Measurements from ENCODE around the gene LEPROT. TPM values are rescaled to one million over a fixed set of nuclear protein-coding genes. Genes with fewer than 3 reads are reported as not detected.
A peak's percentile ranks its signal among the peaks of the same experiment; 100 is the strongest.

The LEPROT gene
- polyA plus RNA-seq (2013, experiment 1 of 2) = 121 TPM
- 125 TPM for polyA plus RNA-seq (2013, experiment 2 of 2)

GRCh38 chr1:65420590-65421350 lies at the start of gene LEPROT, which contains the start of gene LEPR:
TSS of gene LEPROT (plus strand) at chr1:65420668. CDS start at chr1:65420725, 57 bp downstream.
TSS of gene LEPR (plus strand) at chr1:65420668. CDS start at chr1:65565566, 144,898 bp downstream.
- Histone ChIP-seq H3K4me2 (ENCODE audit: low read length, poor library complexity, severe bottlenecking) (peak within 1 kb of the TSS; percentile 55), H2AFZ (ENCODE audit: low read depth, low read length) (peak within 1 kb of the TSS; percentile 79), H3K4me3 (ENCODE audit: insufficient read depth in 1 of 2, low read depth in 1 of 2, low read length in 2 of 2) (peak within 1 kb of the TSS; percentile 74 to 92), H3K18ac (ENCODE audit: low read depth in 1 of 2, low read length in 2 of 2) (peak within 1 kb of the TSS; percentile 93 to 100), H3K9me3 (ENCODE audit: control insufficient read depth, low read length) (no peaks in the 10 kb centered on the region), H2BK120ac (ENCODE audit: low read depth, low read length) (peak within 1 kb of the TSS; percentile 95), H3K27me3 (ENCODE audit: control insufficient read depth in 1 of 2, insufficient read depth in 1 of 2, low read length in 2 of 2) (no peaks in the 10 kb centered on the region), H3K36me3 (ENCODE audit: control insufficient read depth in 1 of 2, insufficient read depth in 2 of 2, low read depth in 1 of 2, low read length in 2 of 2) (peaks cover 0 to 7% of the 10 kb centered on the region in 2 experiments), H3K79me1 (replicated peaks; ENCODE audit: low read length, poor library complexity, severe bottlenecking) (no peaks in the 10 kb centered on the region), H2AK5ac (ENCODE audit: low read length, severe bottlenecking) (peak within 1 kb of the TSS; percentile 95), H2BK12ac (ENCODE audit: low read length in 2 of 2) (peak within 1 kb of the TSS in 1 of 2 experiments; percentile 4), H2BK5ac (ENCODE audit: low read depth, low read length, poor library complexity, severe bottlenecking) (peak within 1 kb of the TSS; percentile 72), H4K91ac (ENCODE audit: low read length) (peak within 1 kb of the TSS; percentile 87), H3K9ac (ENCODE audit: low read length) (peak within 1 kb of the TSS; percentile 99), H3K27ac (ENCODE audit: low read length, poor library complexity, severe bottlenecking) (peak within 1 kb of the TSS; percentile 99), H3K14ac (ENCODE audit: low read length in 2 of 2) (peak within 1 kb of the TSS in 1 of 2 experiments; percentile 87), H3K4ac (ENCODE audit: low read depth in 1 of 2, low read length in 2 of 2) (peak within 1 kb of the TSS; percentile 95 to 96), H4K8ac (ENCODE audit: low read length) (peak within 1 kb of the TSS; percentile 98), H3K4me1 (ENCODE audit: control insufficient read depth, insufficient read depth, low read depth, low read length) (peaks cover 14% of the 10 kb centered on the region), H3K23ac (ENCODE audit: low read length in 2 of 2) (peak within 1 kb of the TSS in 1 of 2 experiments; percentile 80), H2BK15ac (ENCODE audit: low read depth, poor library complexity, severe bottlenecking) (peak within 1 kb of the TSS; percentile 54)
- DNase-seq = peak; percentile 72
- under 1% methylated on average over 45 of the region's 60 CpGs for WGBS

- Histone ChIP-seq H3K4me1 (ENCODE audit: control insufficient read depth, insufficient read depth, low read depth, low read length) (no peaks in the 10 kb centered on the region), H2AFZ (ENCODE audit: low read depth, low read length) (no peak overlapping the region), H3K14ac (ENCODE audit: low read length in 2 of 2) (no peak overlapping the region), H3K9me3 (ENCODE audit: control insufficient read depth, low read length) (no peaks in the 10 kb centered on the region), H2BK12ac (ENCODE audit: low read length in 2 of 2) (no peak overlapping the region), H4K8ac (ENCODE audit: low read length) (no peak overlapping the region), H3K4ac (ENCODE audit: low read depth in 1 of 2, low read length in 2 of 2) (no peak overlapping the region), H3K27ac (ENCODE audit: low read length, poor library complexity, severe bottlenecking) (no peak overlapping the region), H4K91ac (ENCODE audit: low read length) (no peak overlapping the region), H2BK5ac (ENCODE audit: low read depth, low read length, poor library complexity, severe bottlenecking) (no peak overlapping the region), H3K4me2 (ENCODE audit: low read length, poor library complexity, severe bottlenecking) (no peak overlapping the region), H3K9ac (ENCODE audit: low read length) (no peak overlapping the region), H3K36me3 (ENCODE audit: control insufficient read depth in 1 of 2, insufficient read depth in 2 of 2, low read depth in 1 of 2, low read length in 2 of 2) (no peaks in the 10 kb centered on the region), H2AK5ac (ENCODE audit: low read length, severe bottlenecking) (no peak overlapping the region), H3K18ac (ENCODE audit: low read depth in 1 of 2, low read length in 2 of 2) (peak overlapping the region in 1 of 2 experiments; percentile 2), H3K79me1 (replicated peaks; ENCODE audit: low read length, poor library complexity, severe bottlenecking) (no peaks in the 10 kb centered on the region), H2BK120ac (ENCODE audit: low read depth, low read length) (no peak overlapping the region), H2BK15ac (ENCODE audit: low read depth, poor library complexity, severe bottlenecking) (no peak overlapping the region), H3K4me3 (ENCODE audit: insufficient read depth in 1 of 2, low read depth in 1 of 2, low read length in 2 of 2) (no peak overlapping the region), H3K23ac (ENCODE audit: low read length in 2 of 2) (peak overlapping the region in 1 of 2 experiments; percentile 14), H3K27me3 (ENCODE audit: control insufficient read depth in 1 of 2, insufficient read depth in 1 of 2, low read length in 2 of 2) (no peaks in the 10 kb centered on the region)
- WGBS = 96% methylated on average over 3 of the region's 3 CpGs
- no peak for DNase-seq
These were observed 48.9 kb upstream of the LEPROT start for GRCh38 chr1:65371544-65371943.

GRCh38 chr1:65372557-65372956 lies 47.9 kb upstream of the LEPROT start:
- Histone ChIP-seq H3K4me3 (ENCODE audit: insufficient read depth in 1 of 2, low read depth in 1 of 2, low read length in 2 of 2) (no peak overlapping the region), H3K9me3 (ENCODE audit: control insufficient read depth, low read length) (no peaks in the 10 kb centered on the region), H3K23ac (ENCODE audit: low read length in 2 of 2) (no peak overlapping the region), H3K27ac (ENCODE audit: low read length, poor library complexity, severe bottlenecking) (no peak overlapping the region), H4K8ac (ENCODE audit: low read length) (no peak overlapping the region), H2BK12ac (ENCODE audit: low read length in 2 of 2) (no peak overlapping the region), H3K9ac (ENCODE audit: low read length) (no peak overlapping the region), H3K4me2 (ENCODE audit: low read length, poor library complexity, severe bottlenecking) (no peak overlapping the region), H3K4me1 (ENCODE audit: control insufficient read depth, insufficient read depth, low read depth, low read length) (no peaks in the 10 kb centered on the region), H2AFZ (ENCODE audit: low read depth, low read length) (no peak overlapping the region), H3K79me1 (replicated peaks; ENCODE audit: low read length, poor library complexity, severe bottlenecking) (no peaks in the 10 kb centered on the region), H4K91ac (ENCODE audit: low read length) (no peak overlapping the region), H2BK15ac (ENCODE audit: low read depth, poor library complexity, severe bottlenecking) (no peak overlapping the region), H3K18ac (ENCODE audit: low read depth in 1 of 2, low read length in 2 of 2) (no peak overlapping the region), H2AK5ac (ENCODE audit: low read length, severe bottlenecking) (no peak overlapping the region), H3K14ac (ENCODE audit: low read length in 2 of 2) (no peak overlapping the region), H3K4ac (ENCODE audit: low read depth in 1 of 2, low read length in 2 of 2) (no peak overlapping the region), H2BK120ac (ENCODE audit: low read depth, low read length) (no peak overlapping the region), H3K27me3 (ENCODE audit: control insufficient read depth in 1 of 2, insufficient read depth in 1 of 2, low read length in 2 of 2) (no peaks in the 10 kb centered on the region), H2BK5ac (ENCODE audit: low read depth, low read length, poor library complexity, severe bottlenecking) (no peak overlapping the region), H3K36me3 (ENCODE audit: control insufficient read depth in 1 of 2, insufficient read depth in 2 of 2, low read depth in 1 of 2, low read length in 2 of 2) (no peaks in the 10 kb centered on the region)
- WGBS = no CpG with 5 or more reads among the region's 1 CpG
- DNase-seq = peak; percentile 20

GRCh38 chr1:65377496-65378246 lies 42.8 kb upstream of the LEPROT start:
- no peak overlapping the region for H4K8ac ChIP-seq (ENCODE audit: low read length)
- no peaks in the 10 kb centered on the region for H3K9me3 ChIP-seq (ENCODE audit: control insufficient read depth, low read length)
- no peaks in the 10 kb centered on the region for H3K27me3 ChIP-seq (ENCODE audit: control insufficient read depth in 1 of 2, insufficient read depth in 1 of 2, low read length in 2 of 2)
- no peak overlapping the region for H2BK12ac ChIP-seq (ENCODE audit: low read length in 2 of 2)
- no peak overlapping the region for H4K91ac ChIP-seq (ENCODE audit: low read length)
- H3K4ac ChIP-seq (ENCODE audit: low read depth in 1 of 2, low read length in 2 of 2) = no peak overlapping the region
- no peak overlapping the region for H2AFZ ChIP-seq (ENCODE audit: low read depth, low read length)
- no peaks in the 10 kb centered on the region for H3K36me3 ChIP-seq (ENCODE audit: control insufficient read depth in 1 of 2, insufficient read depth in 2 of 2, low read depth in 1 of 2, low read length in 2 of 2)
- no peak overlapping the region for H3K18ac ChIP-seq (ENCODE audit: low read depth in 1 of 2, low read length in 2 of 2)
- no peak overlapping the region for H3K9ac ChIP-seq (ENCODE audit: low read length)
- no peak overlapping the region for H2AK5ac ChIP-seq (ENCODE audit: low read length, severe bottlenecking)
- no peak overlapping the region for H2BK15ac ChIP-seq (ENCODE audit: low read depth, poor library complexity, severe bottlenecking)
- no peak for DNase-seq
- no peak overlapping the region for H3K27ac ChIP-seq (ENCODE audit: low read length, poor library complexity, severe bottlenecking)
- no peak overlapping the region for H3K14ac ChIP-seq (ENCODE audit: low read length in 2 of 2)
- no peak overlapping the region for H3K4me2 ChIP-seq (ENCODE audit: low read length, poor library complexity, severe bottlenecking)
- H3K4me3 ChIP-seq (ENCODE audit: insufficient read depth in 1 of 2, low read depth in 1 of 2, low read length in 2 of 2) = no peak overlapping the region
- H3K4me1 ChIP-seq (ENCODE audit: control insufficient read depth, insufficient read depth, low read depth, low read length) = no peaks in the 10 kb centered on the region
- 92% methylated on average over 4 of the region's 4 CpGs for WGBS
- H2BK5ac ChIP-seq (ENCODE audit: low read depth, low read length, poor library complexity, severe bottlenecking) = no peak overlapping the region
- H3K23ac ChIP-seq (ENCODE audit: low read length in 2 of 2) = no peak overlapping the region
- no peak overlapping the region for H2BK120ac ChIP-seq (ENCODE audit: low read depth, low read length)
- no peaks in the 10 kb centered on the region for H3K79me1 ChIP-seq (replicated peaks; ENCODE audit: low read length, poor library complexity, severe bottlenecking)
